Stimulated activated CD4-positive, alpha-beta T cell treated with anti-CD3 and anti-CD28 coated beads, Interleukin-2, amount 100 ng/mL, for 48 hours (primary cell): ENCODE results near the gene CD300LF.
A peak's percentile ranks its signal among the peaks of the same experiment; 100 is the strongest.

Experiments
- DNase-seq, 2 donors: peaks; one replicate each; pipeline ENCODE4 v3.0.0-alpha.2; 2020

The CD300LF gene

DNA sequence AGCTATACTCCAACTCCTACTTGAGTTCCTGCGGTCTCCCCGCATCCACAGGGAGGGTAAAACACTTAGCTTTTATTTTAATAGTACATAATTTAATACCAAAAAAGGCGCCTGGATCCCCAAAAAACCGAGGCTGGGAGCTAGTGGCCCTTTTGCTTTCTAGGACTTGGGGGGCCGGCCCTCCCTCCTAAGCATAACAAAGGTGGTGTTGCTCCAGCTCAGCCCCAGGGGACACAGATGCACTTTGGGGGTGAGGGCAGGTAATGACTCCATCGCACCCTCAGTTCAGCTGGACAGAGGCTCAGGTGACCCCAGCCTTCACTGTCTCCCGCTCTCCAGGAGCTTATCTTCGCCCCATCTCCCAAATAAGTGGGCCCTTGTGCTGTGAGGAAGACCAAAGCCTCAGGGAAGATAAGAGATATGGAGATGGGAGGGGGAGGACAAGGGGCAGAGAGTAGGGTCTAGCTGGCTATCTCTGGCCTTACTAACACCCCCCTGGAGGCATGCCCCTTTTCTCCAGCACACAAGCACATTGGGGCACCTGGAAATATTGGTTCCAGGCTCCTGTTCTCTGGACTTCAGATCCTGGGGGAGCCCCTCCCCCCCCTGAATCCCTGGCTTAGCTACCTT lies 32.9 kb upstream of the CD300LF start:
- no peak for DNase-seq

DNA sequence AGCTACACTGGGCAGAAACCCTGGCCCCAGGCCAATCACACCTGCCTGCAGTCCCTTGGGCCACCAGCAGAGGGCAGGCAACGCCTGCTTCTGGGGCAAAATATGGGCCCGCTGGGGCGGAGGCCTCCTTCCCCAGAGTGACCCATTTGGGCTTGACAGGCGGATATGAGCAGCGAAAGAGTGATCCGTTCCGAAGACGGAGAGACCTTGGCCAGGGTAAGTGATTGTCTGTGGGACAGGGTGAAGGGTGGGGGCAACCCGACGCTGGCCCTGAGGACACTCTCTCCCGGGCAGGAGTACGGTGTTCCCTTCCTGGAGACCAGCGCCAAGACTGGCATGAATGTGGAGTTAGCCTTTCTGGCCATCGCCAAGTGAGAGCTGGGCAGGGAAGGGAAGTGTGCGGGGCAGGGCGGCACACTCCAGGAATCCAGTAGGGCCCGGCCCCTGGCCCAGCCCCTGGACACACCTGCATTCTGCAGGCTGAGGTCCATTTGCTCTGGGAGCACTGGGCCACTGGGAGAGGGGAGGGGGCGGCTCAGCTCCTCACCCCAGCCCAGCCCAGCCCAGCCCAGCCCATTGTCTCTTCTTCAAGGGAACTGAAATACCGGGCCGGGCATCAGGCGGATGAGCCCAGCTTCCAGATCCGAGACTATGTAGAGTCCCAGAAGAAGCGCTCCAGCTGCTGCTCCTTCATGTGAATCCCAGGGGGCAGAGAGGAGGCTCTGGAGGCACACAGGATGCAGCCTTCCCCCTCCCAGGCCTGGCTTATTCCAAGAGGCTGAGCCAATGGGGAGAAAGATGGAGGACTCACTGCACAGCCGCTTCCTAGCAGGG lies 32.2 kb upstream of the CD300LF start:
- DNase-seq = peak; percentile 93 to 95

DNA sequence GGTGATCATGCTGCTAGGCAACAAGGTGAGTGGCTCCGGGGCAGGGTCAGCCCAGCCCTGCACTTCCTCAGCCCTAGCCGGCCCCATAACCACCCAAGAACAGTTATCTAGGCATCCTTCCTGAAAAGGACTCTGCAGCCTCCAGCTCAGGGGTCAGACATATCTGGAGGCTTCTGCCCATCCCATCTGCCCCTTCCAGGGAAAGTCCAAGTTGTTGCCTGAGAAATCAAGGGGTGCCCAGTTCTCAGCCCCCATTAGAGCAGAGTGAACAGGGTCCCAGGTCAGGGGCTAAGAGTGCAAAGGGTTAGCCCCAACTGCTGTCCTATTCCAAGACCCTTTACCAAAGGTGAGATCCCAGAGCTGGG lies 31.6 kb upstream of the CD300LF start:
- DNase-seq = no peak

DNA sequence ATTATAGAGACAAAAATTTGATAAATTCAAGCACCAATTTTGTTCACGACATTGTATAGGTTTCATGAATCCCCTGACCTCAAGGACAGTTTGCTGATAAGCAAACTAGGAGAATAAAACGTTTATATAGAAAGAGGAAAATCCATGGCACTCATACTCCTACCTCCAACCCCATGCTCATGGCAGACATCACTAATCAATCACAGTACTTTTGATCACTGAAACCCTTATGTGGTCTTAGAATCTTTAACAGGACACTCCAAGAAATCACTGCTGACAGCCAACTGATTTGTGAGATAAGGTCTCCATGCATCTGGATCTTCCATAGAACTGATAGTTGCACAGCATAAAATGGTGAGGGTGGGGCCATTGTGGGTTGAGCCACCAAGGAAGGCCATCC lies 31.0 kb upstream of the CD300LF start:
- DNase-seq = no peak

DNA sequence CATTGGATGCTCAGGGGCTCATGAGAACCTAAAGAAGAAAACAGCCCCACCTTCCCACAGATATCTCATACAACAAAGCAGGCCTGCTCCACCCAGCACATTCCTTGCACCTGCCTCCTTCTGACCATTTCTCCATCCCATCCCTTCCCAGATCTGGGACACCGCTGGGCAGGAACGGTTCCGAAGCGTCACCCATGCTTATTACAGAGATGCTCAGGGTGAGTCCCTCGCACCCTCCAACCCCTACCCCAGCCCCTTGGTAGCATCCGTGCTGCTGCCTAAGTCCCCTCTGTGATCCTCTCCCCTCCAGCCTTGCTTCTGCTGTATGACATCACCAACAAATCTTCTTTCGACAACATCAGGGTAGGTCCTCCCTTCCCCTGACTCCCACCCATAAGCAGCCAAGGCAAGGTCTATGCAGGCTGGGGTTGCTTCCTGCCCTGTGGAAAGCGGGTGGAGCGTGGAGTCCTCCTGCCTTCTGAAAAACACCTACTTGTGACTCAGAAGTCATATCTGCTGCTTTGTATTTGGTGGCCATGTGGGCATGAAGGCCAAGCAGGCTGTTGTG lies 30.3 kb upstream of the CD300LF start:
- DNase-seq = no peak

DNA sequence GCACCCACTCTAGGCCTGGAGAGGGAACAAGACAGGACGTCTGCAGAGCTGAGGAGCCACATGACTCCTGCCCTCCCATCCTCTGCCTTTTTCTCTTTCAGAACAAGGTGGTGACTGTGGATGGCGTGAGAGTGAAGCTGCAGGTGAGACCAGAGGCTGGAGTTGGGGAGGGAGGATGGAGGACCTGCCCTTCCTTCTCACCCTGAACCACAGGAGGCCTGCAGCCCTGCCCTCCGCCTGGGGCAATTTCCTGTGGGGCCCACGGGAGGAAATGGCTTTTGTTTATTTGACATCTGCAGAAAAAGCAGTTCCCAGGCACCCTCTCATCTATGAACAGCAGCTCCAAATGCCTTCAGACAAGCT lies 29.4 kb upstream of the CD300LF start:
- no peak for DNase-seq

DNA sequence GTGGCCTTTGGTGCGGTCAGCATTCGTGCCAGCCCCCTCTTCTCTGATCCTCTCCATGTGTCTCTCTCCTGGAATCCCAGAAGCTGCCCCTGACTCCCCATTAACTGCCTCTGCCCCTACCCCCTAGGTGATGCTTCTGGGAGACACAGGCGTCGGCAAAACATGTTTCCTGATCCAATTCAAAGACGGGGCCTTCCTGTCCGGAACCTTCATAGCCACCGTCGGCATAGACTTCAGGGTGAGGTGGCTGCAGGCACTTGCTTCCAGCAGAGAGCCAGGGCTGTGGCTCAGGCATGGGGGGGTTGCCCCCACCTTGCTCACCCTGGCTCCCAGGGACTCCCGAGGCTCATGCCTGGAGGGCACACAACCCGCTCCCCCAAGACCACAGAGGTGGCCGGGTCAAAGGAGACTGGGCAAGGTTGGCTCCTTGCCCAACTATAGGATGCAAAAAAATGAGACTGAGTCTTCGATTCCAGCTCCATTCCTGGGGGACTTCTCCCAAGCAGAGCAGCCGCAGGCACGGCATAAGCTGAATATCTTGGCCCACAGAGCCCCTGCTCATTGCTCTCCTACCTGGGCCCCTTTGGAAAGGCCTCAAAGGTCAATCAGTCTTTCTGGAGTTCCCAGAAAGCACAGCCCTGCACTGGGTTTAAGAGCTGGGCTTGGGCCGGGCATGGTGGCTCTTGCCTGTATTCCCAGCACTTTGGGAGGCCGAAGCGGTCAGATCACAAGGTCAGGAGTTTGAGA lies 28.1 kb upstream of the CD300LF start:
- no peak for DNase-seq

DNA sequence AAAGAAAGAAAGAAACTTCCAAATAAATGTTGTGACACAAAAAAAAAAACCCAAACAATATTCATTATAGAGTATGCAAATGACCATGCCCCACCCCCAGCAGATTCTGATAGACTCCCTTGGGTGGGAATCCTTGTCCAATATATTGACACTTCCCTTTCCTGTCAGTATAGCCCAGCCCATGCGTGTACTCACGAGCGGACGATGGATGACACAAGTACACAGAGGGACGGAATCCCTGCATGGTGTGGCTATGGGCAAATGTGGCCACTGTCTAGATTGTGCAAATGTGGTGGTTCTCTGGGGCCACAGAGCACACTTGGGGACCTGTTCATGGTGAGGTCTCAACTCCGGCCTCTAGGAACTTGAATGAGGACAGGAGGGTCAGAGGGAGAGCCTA lies 27.4 kb upstream of the CD300LF start:
- DNase-seq = no peak

DNA sequence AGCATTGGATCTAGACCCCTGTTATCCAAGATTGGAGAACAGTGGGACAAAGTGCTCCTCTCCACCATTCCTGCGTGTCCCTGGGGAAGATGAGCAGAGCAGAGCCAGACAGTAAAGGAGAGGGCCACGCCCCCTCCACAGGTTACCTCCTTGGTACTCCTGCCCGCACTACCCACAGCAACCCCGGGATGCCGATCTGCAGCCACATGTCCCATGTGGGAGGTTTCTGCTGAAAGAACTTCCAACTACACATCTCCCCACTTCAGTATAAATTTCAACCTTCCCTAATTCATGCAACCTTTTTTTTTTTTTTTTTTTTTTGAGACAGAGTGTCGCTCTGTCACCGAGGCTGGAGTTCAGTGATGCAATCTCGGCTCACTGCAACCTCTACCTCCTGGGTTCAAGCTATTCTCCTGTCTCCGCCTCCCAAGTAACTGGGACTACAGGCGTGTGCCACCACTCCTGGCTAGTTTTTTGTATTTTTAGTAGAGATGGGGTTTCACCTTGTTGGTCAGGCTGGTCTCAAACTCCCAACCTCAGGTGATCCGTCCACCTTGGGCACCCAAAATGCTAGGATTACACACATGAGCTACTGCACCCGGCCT lies 26.6 kb upstream of the CD300LF start:
- DNase-seq = no peak

DNA sequence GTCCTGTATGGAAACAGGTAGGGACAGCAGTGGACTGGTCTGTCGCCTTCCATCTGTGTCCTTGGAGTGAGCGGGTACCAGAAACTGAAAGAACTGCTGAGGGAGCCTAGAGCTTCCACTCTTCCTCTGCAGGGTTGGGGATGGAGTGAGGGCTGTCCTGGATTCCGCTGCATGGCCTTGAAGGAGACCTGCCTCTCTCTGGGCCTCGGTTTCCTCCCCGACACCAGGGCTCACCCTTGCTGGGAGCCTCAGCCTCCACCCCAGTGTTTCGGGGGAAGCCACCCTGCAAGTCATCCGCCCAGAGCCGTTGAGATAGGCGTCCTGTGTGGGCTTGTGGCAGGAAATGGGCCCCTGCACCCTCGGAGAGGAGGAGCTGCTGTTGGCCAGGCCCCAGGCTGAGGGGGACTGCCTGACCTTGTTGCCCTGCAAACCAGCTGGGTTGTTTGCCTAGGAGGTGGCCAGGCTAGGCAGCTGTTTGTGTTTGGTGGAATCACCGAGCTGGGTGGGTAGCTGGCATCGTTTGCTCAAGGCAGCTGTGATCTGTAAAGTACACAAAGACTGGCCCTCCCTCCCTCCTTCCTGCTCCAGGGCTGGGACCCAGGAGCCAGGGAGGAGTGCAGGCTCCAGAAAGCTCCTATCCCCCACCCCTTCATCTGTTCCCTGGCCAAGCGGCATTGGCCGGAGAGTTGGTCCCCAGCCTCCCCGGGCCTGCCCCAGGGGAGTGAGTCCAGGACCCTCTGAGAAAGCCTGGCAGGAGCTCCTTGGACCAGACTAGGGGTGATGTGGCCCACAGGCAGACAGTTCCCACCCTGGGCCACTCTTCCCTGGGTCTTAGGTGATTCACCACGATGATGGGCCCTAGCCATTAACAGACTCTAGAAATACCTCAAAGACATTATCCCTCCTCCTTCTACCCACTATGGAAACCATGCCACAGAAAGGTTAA lies 25.6 kb upstream of the CD300LF start:
- peak in 1 of 2 donors; percentile 66 for DNase-seq

DNA sequence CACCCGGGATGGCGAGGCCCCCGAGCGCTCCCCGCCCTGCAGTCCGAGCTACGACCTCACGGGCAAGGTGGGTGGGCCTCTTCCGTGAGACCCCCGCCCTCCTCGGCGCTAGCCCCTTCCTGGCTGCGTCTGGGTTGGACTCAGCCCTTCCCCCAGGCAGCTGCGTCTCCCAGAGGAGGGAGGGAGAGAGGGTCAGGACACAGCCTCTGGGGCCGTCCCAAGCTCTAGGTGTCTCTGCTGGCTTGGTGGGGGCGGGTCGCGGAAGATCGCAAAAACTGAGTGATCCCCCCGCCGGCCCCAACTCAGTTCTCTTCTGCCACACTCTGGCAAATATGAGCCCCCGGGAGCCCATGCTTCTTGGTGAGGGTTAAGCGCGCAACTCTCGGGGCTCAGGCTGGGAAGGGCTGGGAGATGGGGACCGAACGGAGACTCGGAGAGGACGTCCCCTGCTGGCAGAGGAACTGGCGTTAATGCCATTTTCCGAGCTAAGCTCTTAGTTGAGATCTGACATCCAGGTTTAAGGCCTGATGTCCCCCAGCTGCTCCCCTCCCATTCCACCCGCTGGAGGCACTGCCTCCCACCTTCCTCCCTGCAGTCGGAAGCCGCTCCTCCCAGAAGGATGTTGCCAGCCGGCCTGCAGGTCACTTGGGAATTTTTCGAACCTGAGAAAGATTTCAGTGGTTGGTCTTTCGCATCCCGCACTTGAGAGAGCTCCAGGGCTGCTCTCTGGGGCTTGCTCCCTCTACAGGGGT lies 24.8 kb upstream of the CD300LF start:
- DNase-seq = no peak

DNA sequence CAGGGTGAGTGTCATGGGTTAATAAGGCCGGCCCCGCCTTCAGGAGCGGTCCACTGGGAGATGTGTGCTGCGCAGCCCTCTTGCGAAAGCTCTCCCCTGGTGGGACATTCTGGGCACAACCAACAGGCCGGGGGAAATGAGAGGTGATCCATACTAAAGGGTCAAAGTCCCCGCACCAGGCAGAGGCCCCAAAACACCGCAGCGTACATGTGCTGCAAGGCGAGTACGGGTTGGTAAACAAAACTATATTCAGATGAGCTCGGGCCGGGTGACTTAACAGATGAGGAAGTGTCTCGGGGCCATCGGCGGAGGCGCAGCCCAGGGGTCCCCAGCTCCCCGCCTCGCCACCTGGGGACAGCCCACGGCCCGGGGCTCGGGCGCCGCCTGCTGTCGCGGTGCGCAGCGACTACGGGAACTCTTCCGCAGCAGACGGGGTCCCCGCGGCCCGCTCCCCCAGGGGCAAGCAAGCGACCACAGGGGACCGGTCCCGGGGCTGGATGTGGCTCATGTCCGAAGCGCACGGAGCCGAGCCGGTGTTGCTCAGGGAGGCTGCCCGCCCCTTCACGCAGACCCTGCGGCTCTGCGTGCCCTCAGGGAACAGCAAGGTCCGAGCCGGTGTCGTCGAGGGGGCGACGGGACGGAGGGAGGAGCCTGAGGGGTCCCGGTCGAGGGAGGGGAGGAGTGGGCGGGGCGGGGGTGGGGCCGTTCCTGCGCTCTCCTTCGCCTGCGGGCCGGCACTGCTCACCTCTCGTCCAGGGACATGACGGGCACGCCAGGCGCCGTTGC lies 24.0 kb upstream of the CD300LF start, which contains the start of gene RAB37:
Gene RAB37 (plus strand): TSS at position 744 of the 786 bp plus-strand sequence. CDS start 17 bp downstream, at position 761.
- no peak for DNase-seq

DNA sequence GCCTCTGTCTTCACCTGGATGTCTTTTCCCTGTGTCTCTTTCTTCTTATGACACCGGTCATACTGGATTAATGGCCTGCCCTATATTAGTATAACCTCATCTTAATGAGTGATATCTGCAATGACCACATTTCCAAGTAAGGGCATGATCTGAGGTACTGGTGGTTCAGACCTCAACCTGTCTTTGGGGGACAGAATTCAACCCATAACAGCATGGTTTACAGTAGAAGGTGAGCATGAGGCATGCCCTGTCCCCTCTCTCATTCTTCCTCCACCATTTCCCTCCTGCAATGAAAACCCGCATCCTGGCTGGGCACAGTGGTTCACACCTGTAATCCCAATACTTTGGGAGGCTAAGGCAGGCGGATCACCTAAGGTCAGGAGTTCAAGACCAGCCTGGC lies 21.5 kb upstream of the CD300LF start:
- DNase-seq = no peak

DNA sequence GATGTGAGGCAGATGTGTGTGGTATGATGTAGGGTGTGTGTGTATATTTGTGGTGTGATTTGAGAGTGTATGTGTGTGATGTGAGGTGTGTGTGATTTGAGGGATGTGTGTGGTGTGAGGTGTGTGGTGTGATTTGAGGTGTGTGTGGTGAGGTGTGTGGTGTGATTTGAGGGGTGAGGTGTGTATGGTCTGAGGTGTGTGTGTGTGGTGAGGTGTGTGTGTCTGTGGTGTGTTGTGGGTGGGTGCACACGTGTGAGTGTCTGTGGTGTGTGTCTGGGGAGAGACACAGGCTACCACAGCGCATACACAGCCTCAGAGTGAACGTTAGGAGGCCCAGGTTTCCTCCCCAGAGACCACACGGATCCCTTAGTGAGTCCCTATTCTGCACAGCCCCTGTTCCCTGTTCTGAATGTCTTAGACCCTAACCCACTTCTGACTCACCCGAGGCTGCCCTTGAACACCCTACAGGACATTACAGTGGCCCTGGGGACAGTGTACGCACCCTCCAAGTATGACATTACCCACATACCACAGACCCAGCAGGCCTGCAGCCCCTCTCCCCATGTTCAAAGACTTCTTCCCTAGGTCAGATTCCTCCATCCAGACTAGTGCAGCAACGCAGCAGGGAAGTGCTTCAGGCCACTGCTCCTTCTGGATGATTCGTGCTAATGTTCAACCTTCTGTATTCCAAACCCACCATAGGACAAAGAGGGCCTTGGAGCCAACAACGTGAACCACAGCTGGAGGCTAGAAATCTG lies 20.8 kb upstream of the CD300LF start:
- DNase-seq = no peak

DNA sequence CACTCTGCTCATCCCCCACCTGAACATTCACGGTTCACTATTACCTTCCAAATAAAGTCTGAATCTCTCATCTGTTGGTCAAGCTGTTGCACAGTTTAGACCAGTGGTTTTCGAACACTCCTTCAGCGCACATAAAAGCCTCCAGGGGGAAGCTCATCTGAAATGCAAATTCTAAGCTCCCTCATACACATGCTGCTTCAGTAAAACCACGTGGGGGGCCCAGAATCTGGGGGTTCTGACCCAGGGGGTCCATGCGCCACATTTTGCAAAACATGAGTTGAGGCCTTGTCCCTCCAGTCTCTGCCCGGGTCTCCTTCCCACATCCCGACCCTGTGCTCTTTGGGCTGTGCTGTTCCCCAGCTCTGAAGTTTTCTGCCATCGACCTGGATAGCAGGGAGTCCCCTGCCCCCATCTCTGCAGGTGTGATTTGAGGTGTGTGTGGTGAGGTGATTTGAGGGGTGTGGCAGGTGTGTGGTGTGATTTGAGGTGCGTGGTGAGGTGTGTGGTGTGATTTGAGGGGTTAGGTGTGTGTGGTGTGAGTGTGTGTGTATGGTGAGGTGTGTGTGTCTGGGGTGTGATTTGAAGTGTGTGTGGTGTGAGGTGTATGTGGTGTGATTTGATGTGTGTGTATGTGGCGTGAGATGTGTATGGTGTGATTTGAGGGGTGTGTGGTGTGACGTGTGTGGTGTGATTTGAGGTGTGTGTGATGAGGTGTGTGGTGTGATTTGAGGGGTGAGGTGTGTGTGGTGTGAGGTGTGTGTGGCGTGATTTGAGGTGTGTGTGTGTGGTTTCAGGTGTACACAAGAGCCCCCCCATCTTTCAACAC lies 19.5 kb upstream of the CD300LF start:
- no peak for DNase-seq

DNA sequence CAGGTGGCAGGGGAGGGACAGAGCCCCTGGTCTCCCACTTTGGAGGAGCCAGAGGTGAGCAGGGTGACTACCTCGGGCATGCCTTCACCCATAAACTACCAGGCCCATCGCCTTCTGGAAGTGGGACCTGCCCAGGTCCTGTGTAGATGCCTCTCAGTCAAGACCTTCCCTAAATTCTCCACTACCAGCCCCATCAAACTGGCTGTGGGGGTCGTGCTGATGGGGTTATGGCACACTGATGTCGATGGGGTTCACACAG lies 18.6 kb upstream of the CD300LF start:
- no peak for DNase-seq

DNA sequence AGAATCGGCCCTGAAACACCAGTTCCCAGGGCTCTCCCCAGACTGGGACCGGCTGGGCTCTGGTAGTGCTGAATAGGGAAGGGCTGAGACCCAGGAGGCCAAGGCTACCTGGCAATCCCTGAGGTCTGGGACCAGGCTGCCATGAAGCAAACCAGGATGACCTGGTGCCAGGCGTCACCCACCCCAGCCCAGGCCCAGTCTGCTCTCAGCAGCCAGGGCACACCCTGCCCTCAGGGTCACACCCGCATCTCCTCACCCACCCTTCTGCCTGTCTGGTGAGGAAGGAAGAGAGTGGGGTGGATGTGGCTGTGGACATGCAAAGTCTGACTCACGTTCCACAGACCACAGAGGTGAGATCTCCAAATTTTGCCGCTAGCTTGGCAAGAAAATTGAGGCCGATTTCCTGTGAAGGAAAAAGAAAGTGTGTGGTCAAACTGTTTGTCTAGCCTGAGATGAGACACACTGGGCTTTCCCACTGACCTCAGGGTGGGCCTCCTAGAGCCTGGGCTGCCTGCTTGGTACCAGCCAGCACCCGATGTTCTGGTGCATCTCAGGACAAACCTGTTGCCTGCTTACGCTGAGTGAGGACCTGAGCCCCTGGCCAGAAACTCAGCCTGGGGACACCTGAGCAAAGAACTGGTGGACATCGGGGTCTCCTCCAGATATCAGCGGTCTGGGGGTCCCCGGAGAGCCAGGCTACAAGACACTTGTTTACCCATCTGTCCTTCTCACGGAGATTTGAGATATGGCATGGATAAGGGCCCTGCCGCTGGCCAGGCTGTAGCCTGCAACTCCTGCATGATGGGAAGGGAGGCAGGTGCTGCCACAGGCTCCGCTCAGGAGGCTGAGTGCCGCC lies 18.0 kb upstream of the CD300LF start:
- DNase-seq = no peak

DNA sequence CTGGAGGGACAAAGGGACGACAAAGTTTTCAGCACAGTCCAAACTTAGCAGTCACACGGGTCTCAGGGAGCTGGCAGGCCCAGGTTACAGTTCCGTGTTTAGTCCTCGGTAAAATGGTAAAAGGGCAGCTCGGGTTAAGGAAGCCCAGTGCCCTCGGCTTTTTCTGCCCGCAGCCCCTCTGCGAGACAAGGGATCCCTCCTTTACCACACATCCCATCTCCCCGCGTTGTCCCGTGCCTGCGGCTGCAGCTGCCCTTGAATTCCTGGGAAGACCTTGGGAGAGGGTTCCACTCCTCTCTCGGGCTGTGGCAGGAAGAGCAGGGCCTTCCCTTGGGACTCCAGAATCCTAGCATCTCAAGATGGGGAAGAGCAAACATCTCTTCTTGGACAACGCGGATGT lies 17.1 kb upstream of the CD300LF start:
- no peak for DNase-seq
